IMR-90 (cell line): ENCODE data around the gene JMJD7. TPM values are rescaled to one million over a fixed set of nuclear protein-coding genes. Genes with fewer than 3 reads are reported as not detected.

Source experiments
- ATAC-seq: fragments of 200-7000 bp; cut with Tn5 transposase; 2 replicates; pipeline ENCODE4 v1.9.1; 2020; ENCODE audit warnings: low read depth, mild to moderate bottlenecking, moderate library complexity
- BruUV-seq: library from RNA; stranded (reverse); fragments of 400-500 nt; replicated peaks from 2 replicates; lab custom pipeline; 2021; lab: Mats Ljungman, UMichigan
- CTCF ChIA-PET: fragments of 300-600 bp; formaldehyde crosslinking; extraction: SDS; loops from one replicate; lab custom pipeline; 2021; ENCODE audit warnings: antibody characterized with exemption; lab: Yijun Ruan, JAX
- POLR2A ChIA-PET: fragments of 300-600 bp; sonication (Branson Sonifier 250); formaldehyde crosslinking; loops from one replicate; lab custom pipeline; 2022; ENCODE audit warnings: antibody characterized with exemption; ENCODE audit not compliant: unreplicated experiment; lab: Charles Lee
- DNase-seq: peaks from one replicate; pipeline ENCODE4 v3.0.0; 2013
- H2AFZ ChIP-seq: replicated peaks from 2 replicates; pipeline ENCODE3; 2013; ENCODE audit warnings: low read length, mild to moderate bottlenecking; ENCODE audit not compliant: poor library complexity
- H2AK5ac ChIP-seq: 2 replicates; pipeline ENCODE4 v1.6.1; 2013; ENCODE audit warnings: low read depth, low read length, inconsistent platforms
- H2AK9ac ChIP-seq: replicated peaks from 2 replicates; pipeline ENCODE3; 2013; ENCODE audit warnings: mild to moderate bottlenecking, low read depth, low read length, moderate library complexity; ENCODE audit not compliant: poor library complexity
- H2BK120ac ChIP-seq: 2 replicates; pipeline ENCODE4 v1.6.1; 2013; ENCODE audit warnings: low read depth, low read length, inconsistent platforms
- H2BK15ac ChIP-seq: 3 replicates; pipeline ENCODE4 v1.6.1; 2013; ENCODE audit warnings: low read depth, low read length, inconsistent platforms
- H2BK20ac ChIP-seq: 2 replicates; pipeline ENCODE4 v1.6.1; 2013; ENCODE audit warnings: low read depth, mild to moderate bottlenecking, inconsistent platforms, low read length, moderate library complexity
- H2BK5ac ChIP-seq: 2 replicates; pipeline ENCODE4 v1.6.1; 2013; ENCODE audit warnings: mild to moderate bottlenecking, low read depth, low read length, inconsistent platforms; ENCODE audit not compliant: poor library complexity, severe bottlenecking
- H3K14ac ChIP-seq: replicated peaks from 2 replicates; pipeline ENCODE4 v1.6.1; 2013; ENCODE audit warnings: low read depth, low read length, inconsistent platforms
- H3K18ac ChIP-seq: 2 replicates; pipeline ENCODE4 v1.6.1; 2013; ENCODE audit warnings: low read depth, low read length, control low read depth
- H3K23ac ChIP-seq: 2 replicates; pipeline ENCODE4 v1.6.1; 2013; ENCODE audit warnings: low read depth, low read length, inconsistent platforms
- H3K27ac ChIP-seq: 2 replicates; pipeline ENCODE4 v1.5.1; 2013; ENCODE audit warnings: mild to moderate bottlenecking, control low read depth, low read length; ENCODE audit not compliant: insufficient read depth
- H3K27me3 ChIP-seq: 2 replicates; pipeline ENCODE4 v1.6.1; 2013; ENCODE audit warnings: low read length; ENCODE audit not compliant: control insufficient read depth, insufficient read depth
- H3K36me3 ChIP-seq: 2 replicates; pipeline ENCODE4 v1.6.1; 2013; ENCODE audit warnings: low read length, mixed read lengths; ENCODE audit not compliant: control insufficient read depth, insufficient read depth
- H3K4ac ChIP-seq: 2 replicates; pipeline ENCODE4 v1.6.1; 2013; ENCODE audit warnings: low read depth, low read length, inconsistent platforms
- H3K4me1 ChIP-seq: 2 replicates; pipeline ENCODE4 v1.6.1; 2013; ENCODE audit warnings: low read length, mixed read lengths; ENCODE audit not compliant: control insufficient read depth, insufficient read depth
- H3K4me2 ChIP-seq: 2 replicates; pipeline ENCODE4 v1.6.1; 2013; ENCODE audit warnings: low read depth, mild to moderate bottlenecking, control low read depth, low read length, moderate library complexity
- H3K4me3 ChIP-seq: 2 replicates; pipeline ENCODE4 v1.5.1; 2013; ENCODE audit warnings: low read depth, mild to moderate bottlenecking, control low read depth, low read length, moderate library complexity; ENCODE audit not compliant: insufficient read depth
- H3K56ac ChIP-seq: 2 replicates; pipeline ENCODE4 v1.6.1; 2013; ENCODE audit warnings: low read length, inconsistent platforms; ENCODE audit not compliant: insufficient read depth; ENCODE audit errors: extremely low read depth
- H3K79me1 ChIP-seq, 2 experiments: 2 replicates each; pipeline ENCODE4 v1.6.1; 2013; ENCODE audit warnings: low read length in 2 of 2, inconsistent platforms in 1 of 2, low read depth in 1 of 2
- H3K9ac ChIP-seq: 2 replicates; pipeline ENCODE4 v1.6.1; 2013; ENCODE audit warnings: low read depth, low read length, control low read depth
- H3K9me1 ChIP-seq: 2 replicates; pipeline ENCODE4 v1.6.1; 2013; ENCODE audit warnings: low read length, inconsistent platforms; ENCODE audit not compliant: insufficient read depth
- H3K9me3 ChIP-seq: 2 replicates; pipeline ENCODE4 v1.6.1; 2013; ENCODE audit warnings: low read length; ENCODE audit not compliant: control insufficient read depth, insufficient read depth
- H4K20me1 ChIP-seq: 2 replicates; pipeline ENCODE4 v1.6.1; 2013; ENCODE audit warnings: low read length, inconsistent platforms; ENCODE audit not compliant: insufficient read depth
- H4K5ac ChIP-seq: 2 replicates; pipeline ENCODE4 v1.6.1; 2013; ENCODE audit warnings: mild to moderate bottlenecking, low read depth, low read length, control low read depth
- H4K8ac ChIP-seq, 2 experiments: 2 replicates each; pipeline ENCODE4 v1.6.1; 2013; ENCODE audit warnings: low read depth in 2 of 2, low read length in 2 of 2, control low read depth in 1 of 2, inconsistent platforms in 1 of 2
- H4K91ac ChIP-seq: 2 replicates; pipeline ENCODE4 v1.6.1; 2013; ENCODE audit warnings: low read depth, low read length, inconsistent platforms; ENCODE audit not compliant: insufficient read depth
- BHLHE40 ChIP-seq: fragments of 150-350 bp; IDR thresholded peaks from 2 replicates; pipeline ENCODE4 v1.6.1; 2016; ENCODE audit warnings: mild to moderate bottlenecking, low read depth, low read length
- CEBPB ChIP-seq: IDR thresholded peaks from 2 replicates; pipeline ENCODE4 v1.6.1; 2012; ENCODE audit warnings: low read depth, low read length, improper control_type of control experiment
- CHD1 ChIP-seq: IDR thresholded peaks from 2 replicates; pipeline ENCODE4 v1.6.1; 2012; ENCODE audit warnings: low read depth, low read length, improper control_type of control experiment
- FOS ChIP-seq: fragments of 150-350 bp; IDR thresholded peaks from 2 replicates; pipeline ENCODE4 v1.6.1; 2016; ENCODE audit warnings: low read depth, low read length
- MAFK ChIP-seq: IDR thresholded peaks from 2 replicates; pipeline ENCODE4 v1.6.1; 2012; ENCODE audit warnings: low read depth, low read length, improper control_type of control experiment
- MAZ ChIP-seq: IDR thresholded peaks from 2 replicates; pipeline ENCODE4 v1.6.1; 2012; ENCODE audit warnings: low read depth, mild to moderate bottlenecking, low read length, improper control_type of control experiment, moderate library complexity, borderline replicate concordance
- MXI1 ChIP-seq: IDR thresholded peaks from 2 replicates; pipeline ENCODE4 v1.6.1; 2012; ENCODE audit warnings: low read depth, mild to moderate bottlenecking, low read length, moderate library complexity, borderline replicate concordance
- NFE2L2 ChIP-seq: fragments of 150-350 bp; IDR thresholded peaks from 2 replicates; pipeline ENCODE4 v1.6.1; 2016; ENCODE audit warnings: low read depth, mild to moderate bottlenecking, low read length
- POLR2A ChIP-seq: IDR thresholded peaks from 2 replicates; pipeline ENCODE4 v1.6.1; 2012; ENCODE audit warnings: mild to moderate bottlenecking, low read depth, low read length
- RAD21 ChIP-seq: IDR thresholded peaks from 2 replicates; pipeline ENCODE4 v1.6.1; 2012; ENCODE audit warnings: low read length, improper control_type of control experiment
- RCOR1 ChIP-seq: IDR thresholded peaks from 2 replicates; pipeline ENCODE4 v1.6.1; 2012; ENCODE audit warnings: mild to moderate bottlenecking, low read length, improper control_type of control experiment; ENCODE audit not compliant: insufficient replicate concordance
- RFX5 ChIP-seq: IDR thresholded peaks from 2 replicates; pipeline ENCODE4 v1.8.0; 2012; ENCODE audit warnings: low read depth, mild to moderate bottlenecking, low read length, moderate library complexity
- SMC3 ChIP-seq: fragments of 150-350 bp; IDR thresholded peaks from 2 replicates; pipeline ENCODE4 v1.6.1; 2016; ENCODE audit warnings: low read depth, mild to moderate bottlenecking, antibody characterized with exemption, low read length, moderate library complexity
- WGBS, 2 experiments: methylation state at CpG; one replicate each; pipeline versions ENCODE4 v1.1.5 to v1.1.7; 2013; ENCODE audit warnings: missing lambda C conversion rate in 2 of 2; ENCODE audit not compliant: insufficient read length in 1 of 2; ENCODE audit errors: extremely low coverage in 2 of 2; 5-methylcytosine and 5-hydroxymethylcytosine counted together
- dilution Hi-C: fragments of 300-500 bp; cut with HindIII; formaldehyde crosslinking; loops from one replicate; pipeline ENCODE4 v1.14.3; 2018; ENCODE audit warnings: low sequenced_read_pairs; ENCODE audit not compliant: unreplicated experiment
- in situ Hi-C: fragments of 300-500 bp; cut with MboI; formaldehyde crosslinking; loops from 3 replicates; pipeline ENCODE4 v1.14.3; 2019; ENCODE audit warnings: low sequenced_read_pairs, inconsistent platforms, mixed read lengths
- intact Hi-C: fragments of 100-400 bp; cut with micrococcal nuclease; formaldehyde crosslinking; loops from 2 replicates; pipeline ENCODE4 v1.10.0; 2022
- polyA plus RNA-seq, 3 experiments: library from polyadenylated mRNA; depleted of rRNA; stranded (reverse); fragments of >200 nt; gene quantifications; 2 replicates each; pipeline ENCODE4 v1.2.3, GENCODE V29; 2012; ENCODE audit warnings: low replicate concordance in 1 of 3
- total RNA-seq: library from RNA; depleted of rRNA; stranded (reverse); fragments of >200 nt; gene quantifications from 2 replicates; pipeline ENCODE4 v1.2.3, GENCODE V29; 2012
- TF ChIP-seq, protein P1 (sequence below): fragments of 150-350 bp; IDR thresholded peaks from 2 replicates; pipeline ENCODE4 v1.6.1; 2017; ENCODE audit warnings: mild to moderate bottlenecking, antibody characterized with exemption, low read length, low read depth
- TF ChIP-seq, protein P2 (sequence below): conservative IDR thresholded peaks from 2 replicates; pipeline ENCODE4 v1.5.1; 2012; ENCODE audit warnings: mild to moderate bottlenecking, low read depth, low read length, improper control_type of control experiment
- TF ChIP-seq, protein P3 (sequence below): fragments of 150-350 bp; IDR thresholded peaks from 2 replicates; pipeline ENCODE4 v1.6.1; 2016; ENCODE audit warnings: low read depth, mild to moderate bottlenecking, low read length, moderate library complexity, borderline replicate concordance

JMJD7 gene
- total and polyA plus RNA-seq, 2 of the 4 experiments (the other 2 are of a cell fraction): 5.0 to 6.3 TPM

DNA sequence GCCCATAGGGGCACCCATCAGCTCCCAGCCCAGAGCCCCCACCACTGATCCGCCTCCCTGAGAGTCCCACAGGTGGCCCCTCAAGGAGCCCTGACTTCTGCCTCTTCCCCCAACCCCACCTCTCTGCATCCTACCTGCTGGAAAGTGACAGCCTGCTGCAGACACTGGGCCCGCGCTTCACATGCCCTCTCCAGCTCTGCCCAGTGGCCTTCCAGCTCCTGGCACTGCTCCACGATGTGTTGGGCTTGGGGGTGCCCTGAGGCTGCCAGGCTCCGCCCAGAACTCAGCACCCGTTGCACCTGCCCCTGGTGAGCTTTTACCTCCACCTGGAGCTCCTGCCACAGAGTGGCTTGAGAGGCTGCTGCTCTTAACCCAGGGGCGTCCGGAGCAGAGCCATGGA lies 45.8 kb downstream of the JMJD7 start:
- H3K9me1 ChIP-seq: 0 out of 2 replicates have a peak, but pooled peaks cover 2% of the 10 kb centered on the region
- ATAC-seq (no peak), DNase-seq (no peak)
- H3K79me1 ChIP-seq: no peaks in the 10 kb centered on the region
- no peak overlapping the region for H3K18ac ChIP-seq
- intact Hi-C loops (no loop called here), in situ Hi-C loops (no loop called here), dilution Hi-C loops (no loop called here)
- no peak overlapping the region for H2AK9ac ChIP-seq
- TF ChIP-seq CHD1 (no peak), RAD21 (no peak), MAZ (no peak), NFE2L2 (no peak), FOS (no peak), RCOR1 (no peak), RFX5 (no peak), POLR2A (no peak), BHLHE40 (no peak), MAFK (no peak), SMC3 (no peak), CEBPB (no peak), MXI1 (no peak)
- TF ChIP-seq, protein P1, sequence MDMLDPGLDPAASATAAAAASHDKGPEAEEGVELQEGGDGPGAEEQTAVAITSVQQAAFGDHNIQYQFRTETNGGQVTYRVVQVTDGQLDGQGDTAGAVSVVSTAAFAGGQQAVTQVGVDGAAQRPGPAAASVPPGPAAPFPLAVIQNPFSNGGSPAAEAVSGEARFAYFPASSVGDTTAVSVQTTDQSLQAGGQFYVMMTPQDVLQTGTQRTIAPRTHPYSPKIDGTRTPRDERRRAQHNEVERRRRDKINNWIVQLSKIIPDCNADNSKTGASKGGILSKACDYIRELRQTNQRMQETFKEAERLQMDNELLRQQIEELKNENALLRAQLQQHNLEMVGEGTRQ: no peak
- TF ChIP-seq, protein P2, sequence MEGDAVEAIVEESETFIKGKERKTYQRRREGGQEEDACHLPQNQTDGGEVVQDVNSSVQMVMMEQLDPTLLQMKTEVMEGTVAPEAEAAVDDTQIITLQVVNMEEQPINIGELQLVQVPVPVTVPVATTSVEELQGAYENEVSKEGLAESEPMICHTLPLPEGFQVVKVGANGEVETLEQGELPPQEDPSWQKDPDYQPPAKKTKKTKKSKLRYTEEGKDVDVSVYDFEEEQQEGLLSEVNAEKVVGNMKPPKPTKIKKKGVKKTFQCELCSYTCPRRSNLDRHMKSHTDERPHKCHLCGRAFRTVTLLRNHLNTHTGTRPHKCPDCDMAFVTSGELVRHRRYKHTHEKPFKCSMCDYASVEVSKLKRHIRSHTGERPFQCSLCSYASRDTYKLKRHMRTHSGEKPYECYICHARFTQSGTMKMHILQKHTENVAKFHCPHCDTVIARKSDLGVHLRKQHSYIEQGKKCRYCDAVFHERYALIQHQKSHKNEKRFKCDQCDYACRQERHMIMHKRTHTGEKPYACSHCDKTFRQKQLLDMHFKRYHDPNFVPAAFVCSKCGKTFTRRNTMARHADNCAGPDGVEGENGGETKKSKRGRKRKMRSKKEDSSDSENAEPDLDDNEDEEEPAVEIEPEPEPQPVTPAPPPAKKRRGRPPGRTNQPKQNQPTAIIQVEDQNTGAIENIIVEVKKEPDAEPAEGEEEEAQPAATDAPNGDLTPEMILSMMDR: no peak
- TF ChIP-seq, protein P3, sequence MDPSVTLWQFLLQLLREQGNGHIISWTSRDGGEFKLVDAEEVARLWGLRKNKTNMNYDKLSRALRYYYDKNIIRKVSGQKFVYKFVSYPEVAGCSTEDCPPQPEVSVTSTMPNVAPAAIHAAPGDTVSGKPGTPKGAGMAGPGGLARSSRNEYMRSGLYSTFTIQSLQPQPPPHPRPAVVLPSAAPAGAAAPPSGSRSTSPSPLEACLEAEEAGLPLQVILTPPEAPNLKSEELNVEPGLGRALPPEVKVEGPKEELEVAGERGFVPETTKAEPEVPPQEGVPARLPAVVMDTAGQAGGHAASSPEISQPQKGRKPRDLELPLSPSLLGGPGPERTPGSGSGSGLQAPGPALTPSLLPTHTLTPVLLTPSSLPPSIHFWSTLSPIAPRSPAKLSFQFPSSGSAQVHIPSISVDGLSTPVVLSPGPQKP: no peak
- H3K4me3 ChIP-seq: no peak overlapping the region
- peaks cover 21% of the 10 kb centered on the region; the same call in 1 of the 2 replicates for H3K27me3 ChIP-seq
- ChIA-PET CTCF (no interaction called here), POLR2A (no interaction called here)
- WGBS, 2 experiments: 89% methylated on average over 7 of the region's 8 CpGs; no CpG with 5 or more reads in 1 of the 2 experiments
- H3K23ac ChIP-seq: no peak overlapping the region
- H4K91ac ChIP-seq: no peak overlapping the region
- no TSS peak for BruUV-seq
- H3K4me1 ChIP-seq: peaks cover 2% of the 10 kb centered on the region; the same call in 1 of the 2 replicates
- H3K9ac ChIP-seq: no peak overlapping the region
- H3K27ac ChIP-seq: no peak overlapping the region
- no peaks in the 10 kb centered on the region for H3K9me3 ChIP-seq
- no peak overlapping the region for H2BK20ac ChIP-seq
- H2BK5ac ChIP-seq: no peak overlapping the region
- no peak overlapping the region for H3K4ac ChIP-seq
- no peaks in the 10 kb centered on the region for H3K36me3 ChIP-seq
- H2BK120ac ChIP-seq: no peak overlapping the region
- H4K5ac ChIP-seq: no peak overlapping the region
- no peak overlapping the region for H3K56ac ChIP-seq
- no peak overlapping the region for H2BK15ac ChIP-seq
- H2AFZ ChIP-seq: no peak overlapping the region
- no peak overlapping the region for H3K4me2 ChIP-seq
- H4K8ac ChIP-seq: no peak overlapping the region
- no peak overlapping the region for H3K14ac ChIP-seq
- H4K20me1 ChIP-seq: peaks cover 3% of the 10 kb centered on the region; the same call in 1 of the 2 replicates
- H2AK5ac ChIP-seq: no peak overlapping the region
